SU-DHL-6 (cell line): ENCODE data around the gene CRYGA.

Experiments used
- CTCF ChIP-seq: fragments of 200-600 bp; sonication (generic); IDR thresholded peaks from one replicate; pipeline ENCODE4 v1.5.1; 2017; ENCODE audit warnings: antibody characterized with exemption, mild to moderate bottlenecking, low read length, moderate library complexity; ENCODE audit not compliant: insufficient read depth, poor library complexity, severe bottlenecking
- EZH2phosphoT487 ChIP-seq: fragments of 200-600 bp; sonication (generic), shearing (Covaris generic); conservative IDR thresholded peaks from 2 replicates; pipeline ENCODE4 v1.6.1; 2018; ENCODE audit warnings: mild to moderate bottlenecking, antibody characterized with exemption, low read length, moderate library complexity, mixed read lengths

- TF ChIP-seq CTCF: no peak
- no peak for TF ChIP-seq EZH2phosphoT487
Measured at GRCh38 chr2:208122248-208122647, 41.1 kb downstream of the CRYGA start.
